ENCODE measurements around the gene DNAJC8. TPM values are rescaled to one million over a fixed set of nuclear protein-coding genes. Genes with fewer than 3 reads are reported as not detected.

The DNAJC8 gene
- total RNA-seq, 1 experiment from 2014 or later = 135 TPM

DNA sequence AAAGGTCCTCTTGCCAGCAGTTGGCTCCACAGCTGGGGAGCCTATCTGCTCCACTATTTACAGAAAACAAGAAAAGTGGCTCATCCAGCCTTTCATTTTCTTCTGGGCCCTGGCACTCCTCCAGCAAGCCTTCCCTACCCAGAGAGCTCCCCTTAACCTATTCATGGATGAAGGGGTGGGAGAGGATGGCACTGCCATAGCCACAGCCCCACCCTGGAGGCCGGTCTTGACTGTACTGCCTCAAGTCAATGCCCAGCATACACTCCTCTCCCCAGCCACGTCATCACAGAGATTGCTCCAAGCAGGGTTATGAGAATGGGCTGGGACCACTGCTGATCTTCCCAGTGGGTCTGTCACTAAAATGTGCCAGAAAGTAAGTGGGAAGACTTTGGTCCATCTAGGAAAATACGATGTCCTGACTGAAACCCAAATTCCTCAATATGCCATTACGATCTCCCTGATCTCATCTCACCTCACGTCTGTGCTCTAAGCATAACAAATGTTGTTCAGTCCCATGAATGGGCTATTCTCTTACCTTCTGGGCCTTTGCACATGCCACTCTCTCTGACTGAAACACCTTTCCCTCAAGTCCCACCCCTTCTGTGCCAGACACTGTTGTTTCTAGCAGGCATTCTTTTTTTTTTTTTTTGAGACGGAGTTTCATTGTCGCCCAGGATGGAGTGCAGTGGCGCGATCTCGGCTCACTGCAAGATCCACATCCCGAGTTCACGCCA is 35.0 kb downstream of the DNAJC8 start:
- no peaks in the 10 kb centered on the region for H3K27me3 ChIP-seq (replicated peaks; ENCODE audit: insufficient read depth, low read depth, low read length, poor library complexity)
- ChIA-PET POLR2A (ENCODE audit: low non-redundant PET) (no interaction called here), CTCF (interaction anchor here (0.7 kb wide), 1 partner anchor 133 kb away, joined by 3 read pairs; no protein-coding TSS in a partner anchor)
- no peak overlapping the region for H3K4me3 ChIP-seq (ENCODE audit: low read depth, low read length, poor library complexity, severe bottlenecking)
- no peak overlapping the region for H3K27ac ChIP-seq (ENCODE audit: low read depth, low read length, poor library complexity, severe bottlenecking)
- H3K36me3 ChIP-seq (ENCODE audit: insufficient read depth, low read length, poor library complexity, severe bottlenecking) = peaks cover 23% of the 10 kb centered on the region
- BruUV-seq (replicated peaks) = no TSS peak
- no peak for DNase-seq (ENCODE audit: low spot score)
- no peaks in the 10 kb centered on the region for H3K4me1 ChIP-seq (ENCODE audit: insufficient read depth, low read length, poor library complexity, severe bottlenecking)
- TF ChIP-seq, protein P1, sequence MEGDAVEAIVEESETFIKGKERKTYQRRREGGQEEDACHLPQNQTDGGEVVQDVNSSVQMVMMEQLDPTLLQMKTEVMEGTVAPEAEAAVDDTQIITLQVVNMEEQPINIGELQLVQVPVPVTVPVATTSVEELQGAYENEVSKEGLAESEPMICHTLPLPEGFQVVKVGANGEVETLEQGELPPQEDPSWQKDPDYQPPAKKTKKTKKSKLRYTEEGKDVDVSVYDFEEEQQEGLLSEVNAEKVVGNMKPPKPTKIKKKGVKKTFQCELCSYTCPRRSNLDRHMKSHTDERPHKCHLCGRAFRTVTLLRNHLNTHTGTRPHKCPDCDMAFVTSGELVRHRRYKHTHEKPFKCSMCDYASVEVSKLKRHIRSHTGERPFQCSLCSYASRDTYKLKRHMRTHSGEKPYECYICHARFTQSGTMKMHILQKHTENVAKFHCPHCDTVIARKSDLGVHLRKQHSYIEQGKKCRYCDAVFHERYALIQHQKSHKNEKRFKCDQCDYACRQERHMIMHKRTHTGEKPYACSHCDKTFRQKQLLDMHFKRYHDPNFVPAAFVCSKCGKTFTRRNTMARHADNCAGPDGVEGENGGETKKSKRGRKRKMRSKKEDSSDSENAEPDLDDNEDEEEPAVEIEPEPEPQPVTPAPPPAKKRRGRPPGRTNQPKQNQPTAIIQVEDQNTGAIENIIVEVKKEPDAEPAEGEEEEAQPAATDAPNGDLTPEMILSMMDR (conservative IDR thresholded peaks at IDR 0.05; ENCODE audit: low read depth, low read length) = no peak
- TF ChIP-seq EZH2 (IDR thresholded peaks at IDR 0.05; ENCODE audit: borderline replicate concordance, low read depth, low read length, poor library complexity, severe bottlenecking) = no peak
- intact Hi-C loops (cut with micrococcal nuclease; ENCODE audit: unreplicated experiment) = no loop called here
- H3K9me3 ChIP-seq (ENCODE audit: low read depth, low read length, poor library complexity, severe bottlenecking) = no peaks in the 10 kb centered on the region

DNA sequence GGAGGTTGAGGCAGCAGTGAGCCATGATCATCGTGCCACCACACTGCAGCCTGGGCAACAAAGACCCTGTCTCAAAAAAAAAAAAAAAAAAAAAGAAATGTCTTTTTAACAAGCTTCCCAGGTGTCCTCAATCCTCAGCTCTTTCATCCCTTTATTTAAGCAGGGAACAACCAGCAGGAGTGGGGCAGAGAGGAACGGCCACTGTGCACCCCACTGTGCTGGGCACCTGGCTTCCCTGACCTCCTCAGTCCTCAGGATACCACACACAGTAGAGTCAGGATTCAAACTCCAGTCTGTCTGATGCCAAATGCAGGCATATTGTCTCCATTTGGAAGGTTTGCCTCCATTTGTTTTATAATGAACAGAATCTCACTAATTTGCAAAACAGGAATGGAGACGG is 36.5 kb downstream of the DNAJC8 start:
- BruUV-seq (replicated peaks) = no TSS peak
- H3K4me3 ChIP-seq (ENCODE audit: low read depth, low read length, poor library complexity, severe bottlenecking) = no peak overlapping the region
- H3K36me3 ChIP-seq (ENCODE audit: insufficient read depth, low read length, poor library complexity, severe bottlenecking) = peaks cover 18% of the 10 kb centered on the region
- DNase-seq (ENCODE audit: low spot score) = no peak
- H3K4me1 ChIP-seq (ENCODE audit: insufficient read depth, low read length, poor library complexity, severe bottlenecking) = no peaks in the 10 kb centered on the region
- intact Hi-C loops (cut with micrococcal nuclease; ENCODE audit: unreplicated experiment) = no loop called here
- H3K9me3 ChIP-seq (ENCODE audit: low read depth, low read length, poor library complexity, severe bottlenecking) = no peaks in the 10 kb centered on the region
- POLR2A ChIA-PET (ENCODE audit: low non-redundant PET) = interaction anchor here (0.6 kb wide), 1 partner anchor 66 kb away, joined by 5 read pairs; no protein-coding TSS in a partner anchor
- H3K27me3 ChIP-seq (replicated peaks; ENCODE audit: insufficient read depth, low read depth, low read length, poor library complexity) = no peaks in the 10 kb centered on the region
- TF ChIP-seq, protein P1 (conservative IDR thresholded peaks at IDR 0.05; ENCODE audit: low read depth, low read length) = no peak
- TF ChIP-seq EZH2 (IDR thresholded peaks at IDR 0.05; ENCODE audit: borderline replicate concordance, low read depth, low read length, poor library complexity, severe bottlenecking) = no peak
- CTCF ChIA-PET = no interaction called here
- no peak overlapping the region for H3K27ac ChIP-seq (ENCODE audit: low read depth, low read length, poor library complexity, severe bottlenecking)

GRCh38 chr1:28195780-28196179 is 37.0 kb downstream of the DNAJC8 start:
- no TSS peak for BruUV-seq (replicated peaks)
- Histone ChIP-seq H3K4me1 (ENCODE audit: insufficient read depth, low read length, poor library complexity, severe bottlenecking) (no peaks in the 10 kb centered on the region), H3K36me3 (ENCODE audit: insufficient read depth, low read length, poor library complexity, severe bottlenecking) (peaks cover 14% of the 10 kb centered on the region), H3K27ac (ENCODE audit: low read depth, low read length, poor library complexity, severe bottlenecking) (no peak overlapping the region), H3K4me3 (ENCODE audit: low read depth, low read length, poor library complexity, severe bottlenecking) (no peak overlapping the region), H3K9me3 (ENCODE audit: low read depth, low read length, poor library complexity, severe bottlenecking) (no peaks in the 10 kb centered on the region), H3K27me3 (replicated peaks; ENCODE audit: insufficient read depth, low read depth, low read length, poor library complexity) (no peaks in the 10 kb centered on the region)
- intact Hi-C loops (cut with micrococcal nuclease; ENCODE audit: unreplicated experiment) = no loop called here
- no peak for DNase-seq (ENCODE audit: low spot score)
- ChIA-PET CTCF (interaction anchor here (0.5 kb wide), 1 partner anchor 639 kb away, joined by 7 read pairs; no protein-coding TSS in a partner anchor), POLR2A (ENCODE audit: low non-redundant PET) (no interaction called here)
- TF ChIP-seq, protein P1 (conservative IDR thresholded peaks at IDR 0.05; ENCODE audit: low read depth, low read length) = no peak
- no peak for TF ChIP-seq EZH2 (IDR thresholded peaks at IDR 0.05; ENCODE audit: borderline replicate concordance, low read depth, low read length, poor library complexity, severe bottlenecking)
